ENCODE data around the gene ATXN7L1. TPM values are rescaled to one million over a fixed set of nuclear protein-coding genes. Genes with fewer than 3 reads are reported as not detected.

The ATXN7L1 gene
- total and polyA plus RNA-seq, 2 of the 8 experiments (the other 6 are each of a cell fraction or from before 2014, with no cell fraction given) = 14.3 to 34.0 TPM

- TF ChIP-seq EP300 (IDR thresholded peaks at IDR 0.05; ENCODE audit: borderline replicate concordance in 1 of 2, low read depth in 2 of 2, low read length in 2 of 2) = peak in 1 of 2 experiments; percentile 72; a peak in 1 of 3 replicates
- TF ChIP-seq CHD1 (IDR thresholded peaks at IDR 0.05; ENCODE audit: low read depth, low read length) = no peak
Observed at GRCh38 chr7:105805447-105806019, 70.9 kb downstream of the ATXN7L1 start (continued).

All from H1 (cell line).